Embryonic facial prominence (tissue), 1 donor: ENCODE measurements around the gene CCN5.
"Not testable (repeated sequence)": the region's sequence is repeated elsewhere in the genome, so short reads cannot be mapped to it uniquely, and the experiment has no call there.

Source experiments
- DNase-seq: peaks from one replicate; pipeline ENCODE4 v3.0.0-alpha.2; 2016; ENCODE audit errors: extremely low spot score

CCN5 gene, protein sequence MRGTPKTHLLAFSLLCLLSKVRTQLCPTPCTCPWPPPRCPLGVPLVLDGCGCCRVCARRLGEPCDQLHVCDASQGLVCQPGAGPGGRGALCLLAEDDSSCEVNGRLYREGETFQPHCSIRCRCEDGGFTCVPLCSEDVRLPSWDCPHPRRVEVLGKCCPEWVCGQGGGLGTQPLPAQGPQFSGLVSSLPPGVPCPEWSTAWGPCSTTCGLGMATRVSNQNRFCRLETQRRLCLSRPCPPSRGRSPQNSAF

GRCh38 chr20:44714701-44715498, at the start of gene CCN5:
Gene CCN5 (plus strand): TSS chr20:44715369. CDS start chr20:44715391, 22 bp downstream.
- no peak for DNase-seq

DNA sequence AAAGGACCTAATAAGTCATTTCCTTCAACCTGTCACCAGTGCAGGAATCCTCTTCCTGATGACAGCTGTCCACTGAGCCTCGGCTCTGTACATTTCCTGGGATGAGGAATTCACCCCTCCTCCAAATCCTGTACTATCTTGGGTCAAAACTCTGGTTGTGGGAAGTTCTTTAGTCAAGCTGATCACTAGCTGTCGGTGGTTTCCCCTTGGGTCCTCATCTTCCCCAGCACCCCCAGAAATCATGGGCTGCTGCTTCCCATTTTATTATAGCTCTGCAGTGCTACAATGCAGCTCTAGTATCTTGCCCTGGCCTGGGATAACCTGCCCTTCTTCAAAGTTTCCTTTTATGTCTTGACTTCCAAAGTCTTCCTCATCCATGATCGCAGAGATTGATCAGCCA, 49.1 kb upstream of the CCN5 start:
- no peak for DNase-seq

- DNase-seq = not testable (repeated sequence)
Measured at GRCh38 chr20:44670851-44671250, 44.3 kb upstream of the CCN5 start.

- not testable (repeated sequence) for DNase-seq
Measured at GRCh38 chr20:44671541-44671940, 43.6 kb upstream of the CCN5 start.

GRCh38 chr20:44672318-44672902, 42.8 kb upstream of the CCN5 start:
- DNase-seq = not testable (repeated sequence)

DNA sequence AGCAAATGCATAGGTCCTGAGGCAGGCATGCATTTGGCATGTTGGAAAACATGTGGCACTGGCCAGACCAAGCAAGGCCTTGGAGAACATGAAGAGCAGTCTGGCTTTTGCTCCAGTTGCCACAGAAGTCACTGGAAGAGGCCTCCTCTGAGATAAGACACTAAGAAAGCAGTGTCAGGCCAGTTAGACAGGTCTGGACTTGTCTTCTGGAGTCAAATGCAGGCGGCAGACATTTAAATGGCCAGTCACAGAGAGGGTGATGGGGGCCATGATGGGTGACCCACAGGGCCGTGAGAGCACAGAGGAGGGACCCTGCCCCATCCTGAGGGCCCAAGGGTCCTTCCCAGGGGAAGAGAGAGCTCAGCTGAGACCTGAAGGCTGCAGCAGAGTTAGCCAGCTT, 36.9 kb upstream of the CCN5 start:
- no peak for DNase-seq

- no peak for DNase-seq
Measured at GRCh38 chr20:44678990-44679611, 36.1 kb upstream of the CCN5 start.

GRCh38 chr20:44681796-44682566, 33.2 kb upstream of the CCN5 start:
- DNase-seq = no peak

GRCh38 chr20:44683263-44684046, 31.7 kb upstream of the CCN5 start:
- DNase-seq = no peak

DNA sequence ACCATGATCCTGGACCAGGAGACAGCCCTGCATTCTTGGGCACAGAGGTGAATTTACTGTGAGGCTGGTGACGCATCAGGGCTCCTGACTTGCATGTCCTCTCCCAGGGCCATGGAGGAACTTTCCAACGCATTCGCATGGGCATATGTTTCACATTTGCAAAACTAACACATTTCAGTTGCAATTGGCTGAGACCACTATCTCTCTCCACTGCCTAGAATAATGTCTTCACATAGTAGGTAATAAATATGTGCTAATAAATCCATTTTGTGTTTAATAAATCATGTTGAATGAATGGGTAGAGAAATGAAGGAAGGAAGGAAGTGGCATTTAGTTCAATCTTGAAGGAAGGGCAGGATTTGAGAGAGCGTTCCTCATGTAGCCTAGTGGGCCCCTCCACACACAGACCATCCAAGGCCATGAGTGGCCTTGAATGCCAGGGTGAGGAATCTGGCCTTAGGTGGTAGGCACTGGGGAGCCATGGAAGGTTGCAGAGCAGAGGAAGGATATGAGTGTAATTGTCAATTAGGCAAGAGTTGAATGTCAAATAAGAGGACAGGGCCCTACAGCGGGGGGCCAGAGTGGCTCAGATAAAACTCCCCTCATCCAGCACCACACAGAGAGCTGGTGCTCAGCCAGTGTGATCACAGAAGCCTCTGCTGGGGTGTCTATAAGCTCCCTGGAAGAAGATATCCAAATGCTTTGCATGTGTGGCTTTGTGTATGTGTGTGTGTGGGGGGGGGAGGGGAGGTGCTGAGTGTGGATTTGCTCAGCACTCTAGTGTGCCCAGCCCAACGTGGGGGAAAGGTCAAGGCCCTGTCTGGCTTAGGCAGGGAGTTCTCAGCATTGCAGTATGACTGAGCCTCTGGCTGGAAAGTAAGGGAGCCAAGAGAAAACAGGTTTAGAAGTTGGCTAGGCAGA, 30.9 kb upstream of the CCN5 start:
- DNase-seq = no peak

- no peak for DNase-seq
Measured at GRCh38 chr20:44686934-44687333, 28.2 kb upstream of the CCN5 start.

DNA sequence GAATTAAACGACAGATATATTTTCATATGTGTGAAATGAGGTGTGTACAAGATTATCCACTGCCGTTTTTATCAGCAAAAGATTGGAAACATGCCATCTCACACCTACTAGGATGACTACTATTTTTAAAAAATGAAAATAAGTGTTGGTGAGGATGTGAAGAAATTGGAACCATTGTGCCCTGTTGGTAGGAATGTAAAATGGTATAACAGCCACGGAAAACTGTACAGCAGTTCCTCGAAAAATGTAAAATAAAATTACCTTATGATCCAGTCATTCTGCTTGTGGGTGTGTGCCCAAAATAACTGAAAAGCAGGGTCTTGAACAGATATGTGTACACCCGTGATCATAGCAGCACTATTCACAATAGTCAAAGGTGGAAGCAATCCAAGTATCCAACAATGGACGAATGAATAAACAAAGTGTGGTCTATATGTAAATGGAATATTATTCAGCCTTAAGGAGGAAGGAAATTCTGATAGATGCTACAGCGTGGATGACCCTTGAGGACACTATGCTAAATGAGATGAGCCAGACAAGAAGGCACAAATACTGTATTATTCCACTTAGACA, 27.0 kb upstream of the CCN5 start:
- no peak for DNase-seq

GRCh38 chr20:44689809-44690208, 25.4 kb upstream of the CCN5 start:
- no peak for DNase-seq

DNA sequence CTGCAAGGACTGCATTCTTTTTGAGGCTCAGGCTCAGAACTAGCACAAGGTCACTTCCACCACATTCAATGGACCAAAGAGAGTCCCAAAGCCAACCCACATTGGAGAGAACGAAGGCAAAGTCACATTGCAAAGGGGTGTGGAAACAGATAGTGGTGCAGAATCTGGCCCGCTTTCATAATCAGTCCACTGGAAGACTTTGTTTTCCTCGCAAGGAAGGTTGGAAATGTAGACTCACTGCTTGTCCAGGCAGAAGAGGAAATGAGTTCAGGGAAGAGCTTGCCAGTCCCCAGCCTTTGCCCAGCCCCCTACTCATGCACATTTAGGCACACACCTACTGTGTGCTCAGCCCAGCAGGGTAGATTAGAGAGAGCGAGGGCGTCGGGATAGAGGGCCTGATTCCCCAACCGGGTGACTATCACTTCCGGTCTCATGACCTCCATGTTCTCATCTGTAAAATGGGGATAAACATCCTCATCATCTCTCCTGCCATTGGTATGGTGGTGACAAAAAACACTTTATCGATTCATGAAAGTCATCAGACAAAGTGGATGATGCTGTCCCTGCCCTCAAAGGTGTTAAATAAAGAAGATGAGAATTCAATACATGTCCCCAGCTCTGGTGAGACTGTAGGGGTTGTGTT, 24.3 kb upstream of the CCN5 start:
- no peak for DNase-seq

DNA sequence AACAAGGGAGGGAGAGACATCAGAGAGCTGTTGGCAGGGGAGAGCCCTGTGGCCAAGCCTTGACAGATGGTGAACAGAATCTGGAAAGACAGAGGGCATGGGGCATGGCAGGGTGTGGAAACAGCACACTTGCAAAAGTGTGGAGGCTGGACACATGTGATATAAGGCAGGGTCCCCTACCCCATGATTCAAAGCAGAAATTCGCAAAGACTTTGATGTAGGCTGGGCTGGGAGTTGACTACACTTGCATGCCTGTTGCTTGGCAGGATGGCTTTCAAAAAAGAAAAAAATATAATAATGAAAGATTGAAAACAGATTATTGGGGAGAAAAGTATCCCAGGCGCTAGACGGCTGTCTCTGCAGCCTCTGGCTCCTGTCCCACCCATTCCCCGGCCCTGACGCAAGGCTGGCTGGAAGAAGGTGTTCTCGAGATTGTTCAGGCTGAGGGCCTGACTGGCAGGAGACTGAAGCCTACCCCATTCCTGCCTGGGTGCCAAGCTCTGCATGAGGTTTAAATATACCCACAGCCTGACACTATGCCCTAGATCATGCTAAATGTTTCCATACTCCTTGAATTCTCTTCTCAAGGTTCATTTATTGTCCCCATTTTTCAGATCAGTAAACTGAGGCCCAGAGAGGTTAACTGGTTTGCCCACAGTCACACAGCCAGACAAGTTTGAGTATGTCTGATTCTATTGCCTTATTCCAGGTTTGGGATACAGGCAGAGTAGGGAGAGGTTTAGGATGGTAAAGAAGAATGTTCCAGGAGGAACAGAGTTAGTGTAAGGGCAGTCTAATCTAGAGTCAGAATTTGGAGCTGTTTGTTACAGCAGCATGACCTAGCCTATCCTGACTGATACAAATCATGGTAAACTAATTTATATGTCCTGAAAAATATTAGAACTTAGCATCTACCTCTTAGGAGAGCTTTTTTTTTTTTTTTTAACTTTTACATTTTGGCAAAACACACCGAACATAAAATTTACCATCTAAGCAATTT, 23.4 kb upstream of the CCN5 start:
- no peak for DNase-seq

DNA sequence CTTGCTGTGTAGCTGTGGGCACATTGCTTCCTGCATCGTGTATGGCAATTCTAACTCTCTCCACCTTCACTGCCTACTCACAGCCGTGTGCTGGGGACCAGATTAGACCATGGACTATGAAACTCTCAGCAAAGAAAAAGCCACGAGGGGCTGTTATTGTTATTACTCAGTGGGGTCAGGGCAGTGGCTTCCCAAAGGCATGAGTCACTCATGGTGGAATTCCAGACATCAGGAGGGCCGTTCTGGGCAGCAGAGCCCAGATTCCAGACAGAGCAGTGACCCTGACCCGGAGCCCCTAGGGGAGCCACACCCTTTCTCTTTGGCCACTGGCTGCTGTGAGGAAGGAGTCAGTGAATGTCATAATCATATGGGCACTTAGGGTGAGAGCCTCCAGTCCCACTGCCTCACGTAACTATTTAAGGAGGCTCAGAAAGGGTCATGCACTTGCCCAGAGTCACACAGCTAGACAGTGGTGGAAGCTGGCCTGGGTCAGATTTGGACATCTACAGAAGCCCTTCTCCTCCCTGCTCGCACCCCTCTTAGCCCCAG, 22.2 kb upstream of the CCN5 start:
- no peak for DNase-seq

- DNase-seq = no peak
Measured at GRCh38 chr20:44693627-44694026, 21.5 kb upstream of the CCN5 start.
